ENCODE measurements around the gene PSMA8.

DNA sequence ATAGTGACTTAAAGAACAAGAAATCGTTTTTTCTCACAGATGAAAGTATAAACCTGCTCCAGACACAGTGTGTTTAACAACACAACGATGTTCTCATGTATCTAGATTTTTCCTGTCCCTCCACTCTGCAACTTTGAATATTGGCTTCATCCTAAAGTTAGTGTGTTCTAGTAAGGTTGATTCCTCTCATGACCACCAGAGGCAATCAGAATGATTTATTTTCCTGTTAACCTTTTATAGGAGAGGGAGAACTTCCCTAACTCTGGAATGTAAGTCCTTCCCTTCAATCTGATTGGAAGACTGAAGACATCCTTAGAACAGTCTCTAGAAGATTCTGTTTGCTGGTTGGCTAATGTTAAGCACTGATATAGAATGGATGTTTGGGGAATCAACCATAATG lies 51.6 kb downstream of the PSMA8 start:
- TF ChIP-seq POLR2A (IDR thresholded peaks at IDR 0.05; ENCODE audit: low read length) (no peak), GATA1 (IDR thresholded peaks at IDR 0.05; ENCODE audit: low read depth, low read length) (no peak)
